Gastrocnemius medialis (tissue), 4 donors: ENCODE results near the gene TPBG. TPM values are rescaled to one million over a fixed set of nuclear protein-coding genes. Genes with fewer than 3 reads are reported as not detected.

Experiments
- ATAC-seq, 2 donors: fragments of 150-250 bp; one replicate each; pipeline ENCODE4 v1.9.1; 2016
- DNase-seq, 2 donors: peaks; one replicate each; pipeline ENCODE4 v3.0.0-alpha.2; 2019
- H3K27ac ChIP-seq, 4 donors: fragments of 200-600 bp; sonication (generic); 1 replicate in 1 of 4; 2 replicates in 3 of 4; pipeline ENCODE4 v1.5.1; 2016 to 2018; ENCODE audit warnings: mild to moderate bottlenecking in 2 of 4, moderate library complexity in 1 of 4
- H3K27me3 ChIP-seq, 3 donors: fragments of 200-600 bp; sonication (generic) in 2 of 3; 1 replicate in 1 of 3; 2 replicates in 2 of 3; pipeline versions ENCODE4 v1.5.1 to v1.6.0; 2016 to 2019; ENCODE audit warnings: mild to moderate bottlenecking in 1 of 3, moderate library complexity in 1 of 3
- H3K36me3 ChIP-seq, 2 donors: fragments of 200-600 bp; sonication (generic) in 1 of 2; one replicate each; pipeline ENCODE4 v1.5.1; 2017 to 2018
- H3K4me1 ChIP-seq, 2 donors: fragments of 200-600 bp; sonication (generic) in 1 of 2; one replicate each; pipeline ENCODE4 v1.5.1; 2016 to 2017; ENCODE audit warnings: mild to moderate bottlenecking in 2 of 2
- H3K4me3 ChIP-seq, 4 donors: fragments of 200-600 bp; sonication (generic) in 3 of 4; 1 replicate in 1 of 4; 2 replicates in 3 of 4; pipeline ENCODE4 v1.5.1; 2016 to 2019; ENCODE audit warnings: mild to moderate bottlenecking in 2 of 4
- H3K9me3 ChIP-seq, 3 donors: fragments of 200-600 bp; sonication (generic) in 2 of 3; 1 replicate in 1 of 3; 2 replicates in 2 of 3; pipeline ENCODE4 v1.5.1; 2016 to 2019
- POLR2A ChIP-seq, 2 donors: fragments of 450-650 bp; IDR thresholded peaks; one replicate each; pipeline ENCODE4 v1.6.1; 2017; ENCODE audit warnings: antibody characterized with exemption in 2 of 2, mild to moderate bottlenecking in 2 of 2, moderate library complexity in 2 of 2
- in situ Hi-C, 4 donors: fragments of 200-750 bp; cut with MboI; loops; one replicate each; pipeline versions ENCODE4 v1.15.0 to v1.8.0; 2017; ENCODE audit warnings: low sequenced_read_pairs in 4 of 4
- intact Hi-C: fragments of 100-400 bp; cut with DNase I; formaldehyde crosslinking; loops from one replicate; pipeline ENCODE4 v1.15.1; 2023; ENCODE audit warnings: low total_unique reads
- total RNA-seq, 4 donors: library from RNA; depleted of rRNA; stranded (reverse); fragments of >200 nt; gene quantifications; one replicate each; pipeline versions ENCODE4 v1.1.0 to v1.2.3, GENCODE V29; 2016
- TF ChIP-seq, protein P1 (sequence below), 5 experiments: fragments of 450-650 bp in 3 of 5; fragments of 200-600 bp in 2 of 5; sonication (generic) in 2 of 5; IDR thresholded peaks in 4 of 5; conservative IDR thresholded peaks in 1 of 5; 1 replicate in 4 of 5; 2 replicates in 1 of 5; pipeline ENCODE4 v1.5.1; 2016 to 2019; ENCODE audit warnings: antibody characterized with exemption in 5 of 5, mild to moderate bottlenecking in 3 of 5, moderate library complexity in 3 of 5

The TPBG gene
- total RNA-seq, 4 donors from 2014 or later, result 2.5 to 6.4 (median 3.8) TPM

DNA sequence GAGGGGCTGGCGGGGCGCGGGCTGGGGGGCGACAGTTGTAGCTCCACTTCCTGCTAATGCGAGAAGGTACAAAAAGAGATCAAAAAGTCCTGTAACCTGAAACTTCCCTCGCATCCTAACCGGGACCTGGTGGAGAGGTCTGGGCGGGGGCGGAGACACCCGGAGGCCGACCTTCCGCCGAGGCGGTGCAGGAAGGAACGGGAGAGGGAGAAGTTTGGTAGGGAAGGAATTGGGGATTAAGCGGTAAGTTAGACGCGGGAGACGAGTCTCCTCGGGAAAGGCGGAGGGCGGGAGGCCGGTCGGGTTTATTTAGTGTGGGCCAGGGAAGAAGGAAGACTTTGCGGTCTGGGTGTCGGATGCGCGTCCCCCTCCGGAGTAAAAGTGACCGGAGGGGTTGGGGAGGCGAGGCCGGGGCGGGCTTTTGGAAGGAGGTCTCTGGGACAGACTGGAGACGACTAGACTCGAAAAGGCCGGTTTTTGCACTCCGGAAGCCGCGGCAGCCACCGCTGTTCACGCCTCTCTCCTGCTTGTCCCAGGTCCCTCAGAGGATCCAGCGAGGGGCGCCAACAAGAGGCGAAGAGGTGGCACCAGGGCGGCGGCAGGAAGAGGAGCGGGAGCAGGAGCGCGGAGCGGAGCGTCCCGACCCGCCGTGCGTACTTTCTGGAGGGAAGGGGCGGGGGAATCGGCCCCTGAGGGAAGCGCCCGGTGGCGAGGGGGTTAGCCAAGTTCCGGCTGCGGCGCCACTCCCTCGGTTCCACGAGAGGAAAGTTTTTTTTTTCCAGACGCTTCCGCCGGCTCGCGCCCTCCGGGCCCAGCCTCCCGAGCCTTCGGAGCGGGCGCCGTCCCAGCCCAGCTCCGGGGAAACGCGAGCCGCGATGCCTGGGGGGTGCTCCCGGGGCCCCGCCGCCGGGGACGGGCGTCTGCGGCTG is 734 bp downstream of the TPBG start:
- TF ChIP-seq, protein P1, sequence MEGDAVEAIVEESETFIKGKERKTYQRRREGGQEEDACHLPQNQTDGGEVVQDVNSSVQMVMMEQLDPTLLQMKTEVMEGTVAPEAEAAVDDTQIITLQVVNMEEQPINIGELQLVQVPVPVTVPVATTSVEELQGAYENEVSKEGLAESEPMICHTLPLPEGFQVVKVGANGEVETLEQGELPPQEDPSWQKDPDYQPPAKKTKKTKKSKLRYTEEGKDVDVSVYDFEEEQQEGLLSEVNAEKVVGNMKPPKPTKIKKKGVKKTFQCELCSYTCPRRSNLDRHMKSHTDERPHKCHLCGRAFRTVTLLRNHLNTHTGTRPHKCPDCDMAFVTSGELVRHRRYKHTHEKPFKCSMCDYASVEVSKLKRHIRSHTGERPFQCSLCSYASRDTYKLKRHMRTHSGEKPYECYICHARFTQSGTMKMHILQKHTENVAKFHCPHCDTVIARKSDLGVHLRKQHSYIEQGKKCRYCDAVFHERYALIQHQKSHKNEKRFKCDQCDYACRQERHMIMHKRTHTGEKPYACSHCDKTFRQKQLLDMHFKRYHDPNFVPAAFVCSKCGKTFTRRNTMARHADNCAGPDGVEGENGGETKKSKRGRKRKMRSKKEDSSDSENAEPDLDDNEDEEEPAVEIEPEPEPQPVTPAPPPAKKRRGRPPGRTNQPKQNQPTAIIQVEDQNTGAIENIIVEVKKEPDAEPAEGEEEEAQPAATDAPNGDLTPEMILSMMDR (IDR thresholded peaks at IDR 0.05 in 4 of 5, conservative IDR thresholded peaks at IDR 0.05 in 1 of 5), result no peak
- TF ChIP-seq POLR2A (IDR thresholded peaks at IDR 0.05), result no peak
- peaks cover 23 to 44% (median 42%) of the 10 kb centered on the region in 3 donors for H3K27me3 ChIP-seq
- peak overlapping the region; percentile 63 to 75 (median 71) for H3K27ac ChIP-seq
- H3K9me3 ChIP-seq, result no peaks in the 10 kb centered on the region
- in situ Hi-C loops (no loop called here), intact Hi-C loops (no loop called here)
- ATAC-seq (peak; percentile 45 to 58), DNase-seq (peak in 1 of 2 donors; percentile 14)
- H3K36me3 ChIP-seq, result no peaks in the 10 kb centered on the region
- H3K4me3 ChIP-seq, result peak overlapping the region; percentile 66 to 69 (median 66)
- peaks cover 3 to 9% of the 10 kb centered on the region in 2 donors for H3K4me1 ChIP-seq

DNA sequence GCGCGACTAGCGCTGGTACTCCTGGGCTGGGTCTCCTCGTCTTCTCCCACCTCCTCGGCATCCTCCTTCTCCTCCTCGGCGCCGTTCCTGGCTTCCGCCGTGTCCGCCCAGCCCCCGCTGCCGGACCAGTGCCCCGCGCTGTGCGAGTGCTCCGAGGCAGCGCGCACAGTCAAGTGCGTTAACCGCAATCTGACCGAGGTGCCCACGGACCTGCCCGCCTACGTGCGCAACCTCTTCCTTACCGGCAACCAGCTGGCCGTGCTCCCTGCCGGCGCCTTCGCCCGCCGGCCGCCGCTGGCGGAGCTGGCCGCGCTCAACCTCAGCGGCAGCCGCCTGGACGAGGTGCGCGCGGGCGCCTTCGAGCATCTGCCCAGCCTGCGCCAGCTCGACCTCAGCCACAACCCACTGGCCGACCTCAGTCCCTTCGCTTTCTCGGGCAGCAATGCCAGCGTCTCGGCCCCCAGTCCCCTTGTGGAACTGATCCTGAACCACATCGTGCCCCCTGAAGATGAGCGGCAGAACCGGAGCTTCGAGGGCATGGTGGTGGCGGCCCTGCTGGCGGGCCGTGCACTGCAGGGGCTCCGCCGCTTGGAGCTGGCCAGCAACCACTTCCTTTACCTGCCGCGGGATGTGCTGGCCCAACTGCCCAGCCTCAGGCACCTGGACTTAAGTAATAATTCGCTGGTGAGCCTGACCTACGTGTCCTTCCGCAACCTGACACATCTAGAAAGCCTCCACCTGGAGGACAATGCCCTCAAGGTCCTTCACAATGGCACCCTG is 1.6 kb downstream of the TPBG start:
- Histone ChIP-seq H3K4me1 (peaks cover 3 to 9% of the 10 kb centered on the region in 2 donors), H3K9me3 (no peaks in the 10 kb centered on the region), H3K4me3 (peak overlapping the region; percentile 66 to 69 (median 66)), H3K27ac (peak overlapping the region in 3 of 4 donors; percentile 69 to 75 (median 73)), H3K27me3 (peaks cover 23 to 44% (median 42%) of the 10 kb centered on the region in 3 donors), H3K36me3 (no peaks in the 10 kb centered on the region)
- TF ChIP-seq, protein P1 (IDR thresholded peaks at IDR 0.05 in 4 of 5, conservative IDR thresholded peaks at IDR 0.05 in 1 of 5), result no peak
- no peak for TF ChIP-seq POLR2A (IDR thresholded peaks at IDR 0.05)
- in situ Hi-C loops, result no loop called here
- intact Hi-C loops, result no loop called here
- DNase-seq (no peak), ATAC-seq (peak in 1 of 2 donors; percentile 27)

DNA sequence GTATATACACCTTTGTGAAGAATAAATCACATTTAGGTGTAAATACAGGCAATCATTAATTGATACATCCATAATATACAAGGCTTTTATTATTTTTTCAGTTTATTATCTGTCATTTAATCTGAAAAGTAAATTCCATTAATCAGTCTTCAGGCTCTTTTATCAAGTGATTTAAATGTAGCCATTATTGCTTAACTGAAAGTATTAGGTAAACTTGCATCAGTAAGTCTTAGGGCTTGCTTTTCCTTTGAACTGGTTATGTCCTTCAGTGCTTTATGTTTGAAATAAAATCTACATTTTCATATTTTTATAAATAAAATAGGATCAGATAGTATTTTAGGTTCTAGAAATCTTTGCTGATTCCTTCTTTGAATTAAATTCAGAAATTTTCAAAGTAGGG is 4.1 kb downstream of the TPBG start:
- H3K27ac ChIP-seq, result no peak overlapping the region
- TF ChIP-seq POLR2A (IDR thresholded peaks at IDR 0.05), result no peak
- TF ChIP-seq, protein P1 (IDR thresholded peaks at IDR 0.05 in 4 of 5, conservative IDR thresholded peaks at IDR 0.05 in 1 of 5), result no peak
- DNase-seq (no peak), ATAC-seq (no peak)
- intact Hi-C loops, result no loop called here
- no peaks in the 10 kb centered on the region for H3K36me3 ChIP-seq
- no peak overlapping the region for H3K4me3 ChIP-seq
- in situ Hi-C loops, result no loop called here
- peaks cover 3 to 9% of the 10 kb centered on the region in 2 donors for H3K4me1 ChIP-seq
- H3K9me3 ChIP-seq, result no peaks in the 10 kb centered on the region
- peaks cover 23 to 34% (median 29%) of the 10 kb centered on the region in 3 donors for H3K27me3 ChIP-seq

DNA sequence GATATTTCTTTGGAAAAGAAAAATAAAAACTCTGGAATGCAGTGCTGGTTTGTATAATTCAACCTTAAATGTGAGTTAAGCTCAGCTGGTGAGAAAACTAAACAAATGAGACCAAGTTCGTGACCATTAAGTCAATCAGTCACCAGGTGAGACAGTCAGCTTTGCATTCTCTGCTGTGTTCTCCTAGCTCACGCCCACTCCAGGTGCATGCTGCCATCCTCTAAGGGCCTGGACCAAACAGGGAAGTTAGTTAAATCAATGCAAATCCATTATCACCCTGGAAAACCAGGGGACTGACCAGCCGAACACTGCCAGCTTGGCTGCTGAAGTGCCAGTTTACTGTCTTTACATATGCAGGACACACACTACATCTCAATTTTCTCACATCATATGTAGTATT is 7.2 kb downstream of the TPBG start:
- no peaks in the 10 kb centered on the region for H3K4me1 ChIP-seq
- H3K27ac ChIP-seq, result no peak overlapping the region
- intact Hi-C loops, result loop anchor here (10.0 kb wide), 1 partner anchor 1266 kb away; no protein-coding TSS in a partner anchor
- in situ Hi-C loops, result no loop called here
- no peak for DNase-seq
- H3K27me3 ChIP-seq, result peaks cover 3 to 11% (median 8%) of the 10 kb centered on the region in 3 donors
- H3K9me3 ChIP-seq, result no peaks in the 10 kb centered on the region
- no peaks in the 10 kb centered on the region for H3K36me3 ChIP-seq
- ATAC-seq, result no peak
- no peak overlapping the region for H3K4me3 ChIP-seq
- TF ChIP-seq, protein P1 (IDR thresholded peaks at IDR 0.05 in 4 of 5, conservative IDR thresholded peaks at IDR 0.05 in 1 of 5), result no peak
- no peak for TF ChIP-seq POLR2A (IDR thresholded peaks at IDR 0.05)
